ENCODE measurements around the gene TAF1B. TPM values are rescaled to one million over a fixed set of nuclear protein-coding genes. Genes with fewer than 3 reads are reported as not detected.
A peak's percentile ranks its signal among the peaks of the same experiment; 100 is the strongest.

Gene TAF1B
- total RNA-seq, 1 experiment from 2014 or later: 52.8 TPM

GRCh38 chr2:9837451-9837850, 5.8 kb upstream of the TAF1B start:
- CTCF ChIA-PET: no interaction called here
- BruUV-seq (replicated peaks): no TSS peak
- intact Hi-C loops (cut with micrococcal nuclease; ENCODE audit: unreplicated experiment): no loop called here

DNA sequence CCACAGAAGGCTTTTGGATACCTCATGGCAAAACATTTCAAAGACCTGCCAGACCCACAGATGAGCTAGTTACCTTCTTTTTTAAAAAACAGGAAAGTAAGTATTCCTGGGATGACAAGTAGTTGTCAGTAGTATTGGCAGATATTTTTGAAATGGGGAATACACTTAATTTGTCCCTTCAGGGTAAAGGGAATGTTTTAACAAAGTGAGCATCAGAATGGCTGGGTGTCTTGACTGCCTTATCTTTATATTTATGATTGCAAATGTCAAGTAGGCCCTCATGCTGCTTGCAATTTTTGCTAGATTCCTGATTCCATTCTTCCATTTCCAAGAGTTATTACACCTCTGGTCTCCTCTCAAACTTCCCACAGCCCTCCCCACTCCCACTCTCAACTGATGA, 4.9 kb upstream of the TAF1B start:
- ChIA-PET POLR2A (ENCODE audit: low non-redundant PET) (no interaction called here), CTCF (no interaction called here)
- DNase-seq (ENCODE audit: low spot score): no peak
- Histone ChIP-seq H3K4me1 (ENCODE audit: insufficient read depth, low read length, poor library complexity, severe bottlenecking) (peaks cover 8% of the 10 kb centered on the region), H3K4me3 (ENCODE audit: low read depth, low read length, poor library complexity, severe bottlenecking) (no peak overlapping the region), H3K9me3 (ENCODE audit: low read depth, low read length, poor library complexity, severe bottlenecking) (no peaks in the 10 kb centered on the region), H3K27ac (ENCODE audit: low read depth, low read length, poor library complexity, severe bottlenecking) (no peak overlapping the region), H3K36me3 (ENCODE audit: insufficient read depth, low read length, poor library complexity, severe bottlenecking) (no peaks in the 10 kb centered on the region), H3K27me3 (replicated peaks; ENCODE audit: insufficient read depth, low read depth, low read length, poor library complexity) (no peaks in the 10 kb centered on the region)
- intact Hi-C loops (cut with micrococcal nuclease; ENCODE audit: unreplicated experiment): no loop called here
- no peak for TF ChIP-seq CTCF (conservative IDR thresholded peaks at IDR 0.05; ENCODE audit: low read depth, low read length)
- no peak for TF ChIP-seq EZH2 (IDR thresholded peaks at IDR 0.05; ENCODE audit: borderline replicate concordance, low read depth, low read length, poor library complexity, severe bottlenecking)
- no TSS peak for BruUV-seq (replicated peaks)

More at GRCh38 chr2:9837451-9837850, 5.8 kb upstream of the TAF1B start:
- H3K9me3 ChIP-seq (ENCODE audit: low read depth, low read length, poor library complexity, severe bottlenecking): no peaks in the 10 kb centered on the region
- H3K4me1 ChIP-seq (ENCODE audit: insufficient read depth, low read length, poor library complexity, severe bottlenecking): peaks cover 2% of the 10 kb centered on the region
- H3K27ac ChIP-seq (ENCODE audit: low read depth, low read length, poor library complexity, severe bottlenecking): no peak overlapping the region
- no peaks in the 10 kb centered on the region for H3K27me3 ChIP-seq (replicated peaks; ENCODE audit: insufficient read depth, low read depth, low read length, poor library complexity)
- H3K36me3 ChIP-seq (ENCODE audit: insufficient read depth, low read length, poor library complexity, severe bottlenecking): no peaks in the 10 kb centered on the region
- DNase-seq (ENCODE audit: low spot score): no peak
- POLR2A ChIA-PET (ENCODE audit: low non-redundant PET): no interaction called here
- H3K4me3 ChIP-seq (ENCODE audit: low read depth, low read length, poor library complexity, severe bottlenecking): no peak overlapping the region
- TF ChIP-seq CTCF (conservative IDR thresholded peaks at IDR 0.05; ENCODE audit: low read depth, low read length) (no peak), EZH2 (IDR thresholded peaks at IDR 0.05; ENCODE audit: borderline replicate concordance, low read depth, low read length, poor library complexity, severe bottlenecking) (no peak)

DNA sequence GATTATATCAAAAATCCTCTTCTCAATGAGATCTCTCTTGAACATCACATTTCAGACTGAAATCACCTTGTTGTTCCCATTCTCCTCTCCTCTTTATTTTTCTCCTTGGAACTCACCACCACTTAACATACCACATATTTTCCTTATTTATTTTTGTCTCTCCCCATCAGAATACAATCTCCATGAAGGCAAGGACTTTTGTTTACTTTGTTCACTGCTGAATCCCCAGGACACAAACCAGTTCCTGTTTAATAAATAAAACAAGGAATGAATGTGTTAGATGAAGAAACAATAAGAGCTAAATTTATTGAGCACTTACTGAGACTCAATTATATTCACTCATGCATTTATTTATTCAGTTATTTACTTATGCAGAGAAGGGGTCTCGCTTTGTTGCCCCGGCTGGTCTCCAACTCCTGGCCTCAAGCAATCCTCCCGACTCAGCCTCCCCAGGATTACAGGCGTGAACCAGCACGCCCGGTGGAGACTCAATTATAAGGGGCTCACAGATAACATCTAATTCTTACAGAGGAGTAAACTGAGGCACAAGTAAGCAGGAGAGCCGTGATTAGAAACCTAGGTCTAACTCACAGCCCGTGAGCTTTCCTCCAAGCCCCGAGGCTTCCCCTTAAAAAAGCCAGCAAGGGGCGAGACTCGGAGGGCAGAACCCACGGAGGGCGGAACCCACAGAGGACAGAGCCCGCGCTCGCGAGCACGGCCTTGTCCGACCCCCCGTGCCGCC, 616 bp upstream of the TAF1B start:
- POLR2A ChIA-PET (ENCODE audit: low non-redundant PET): interaction anchor here (0.6 to 0.7 kb wide), 2 partner anchors 33 to 212 kb away, joined by 3 to 4 read pairs; partner anchors contain the start of gene YWHAQ
- BruUV-seq (replicated peaks): TSS peak; percentile 87
- peak overlapping the region; percentile 91 for H3K27ac ChIP-seq (ENCODE audit: low read depth, low read length, poor library complexity, severe bottlenecking)

More for the DNA sequence above, 616 bp upstream of the TAF1B start:
- Histone ChIP-seq H3K9me3 (ENCODE audit: low read depth, low read length, poor library complexity, severe bottlenecking) (no peaks in the 10 kb centered on the region), H3K4me3 (ENCODE audit: low read depth, low read length, poor library complexity, severe bottlenecking) (peak overlapping the region; percentile 76), H3K27me3 (replicated peaks; ENCODE audit: insufficient read depth, low read depth, low read length, poor library complexity) (no peaks in the 10 kb centered on the region), H3K4me1 (ENCODE audit: insufficient read depth, low read length, poor library complexity, severe bottlenecking) (peaks cover 27% of the 10 kb centered on the region), H3K36me3 (ENCODE audit: insufficient read depth, low read length, poor library complexity, severe bottlenecking) (peaks cover 26% of the 10 kb centered on the region)
- TF ChIP-seq CTCF (conservative IDR thresholded peaks at IDR 0.05; ENCODE audit: low read depth, low read length) (no peak), EZH2 (IDR thresholded peaks at IDR 0.05; ENCODE audit: borderline replicate concordance, low read depth, low read length, poor library complexity, severe bottlenecking) (no peak)
- no peak for DNase-seq (ENCODE audit: low spot score)
- intact Hi-C loops (cut with micrococcal nuclease; ENCODE audit: unreplicated experiment): no loop called here
- CTCF ChIA-PET: interaction anchor here (0.6 to 1.1 kb wide), 3 partner anchors 37 to 206 kb away, joined by 3 to 5 read pairs (median 5); no protein-coding TSS in a partner anchor
